ENCODE measurements around the gene MCFD2.

MCFD2 gene

DNA sequence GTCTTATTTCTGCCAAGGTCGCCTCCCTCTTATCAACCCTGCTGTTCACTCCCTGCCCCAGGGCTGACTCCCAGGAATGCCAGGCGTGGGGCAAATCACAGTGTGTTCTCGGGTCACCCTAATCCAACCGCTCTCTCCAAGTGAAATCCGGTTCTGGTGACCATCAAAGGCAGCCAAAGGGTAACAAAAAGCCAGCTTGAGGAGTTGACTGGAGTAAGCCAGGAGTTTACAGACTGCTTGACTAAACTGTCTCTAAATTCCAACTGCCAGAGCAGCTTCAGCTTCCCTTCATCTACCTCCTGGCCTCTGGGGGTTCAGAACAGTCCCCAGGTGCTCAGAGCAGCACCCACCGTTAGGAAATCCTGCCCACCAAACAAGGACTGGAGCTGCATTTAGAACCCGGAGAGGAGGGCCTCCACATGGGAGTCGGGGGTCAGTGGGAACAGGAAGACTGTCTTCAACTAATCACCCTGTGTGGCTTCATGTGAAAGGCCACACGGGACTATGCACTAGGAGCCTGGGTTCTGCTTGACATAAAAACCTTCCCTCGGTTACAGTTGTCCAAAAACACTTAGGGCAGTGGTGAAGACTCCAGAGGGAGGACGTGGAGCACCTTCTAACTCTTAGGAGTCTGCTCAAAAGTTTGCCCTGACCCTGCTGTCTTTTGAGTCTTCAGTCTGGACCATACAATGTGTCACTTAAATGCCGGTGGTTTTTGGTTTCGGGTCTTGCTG is 24.2 kb upstream of the MCFD2 start:
- Histone ChIP-seq H3K27ac (ENCODE audit: low read depth, low read length) (peak overlapping the region; percentile 85), H3K9ac (ENCODE audit: low read depth in 1 of 2, low read length in 2 of 2) (peak overlapping the region; percentile 75 to 82), H3K36me3 (ENCODE audit: control insufficient read depth in 1 of 2, insufficient read depth in 2 of 2, low read length in 2 of 2) (no peaks in the 10 kb centered on the region), H3K9me3 (ENCODE audit: control insufficient read depth in 1 of 2, low read length in 2 of 2) (no peaks in the 10 kb centered on the region), H3K4me1 (ENCODE audit: control insufficient read depth in 1 of 2, insufficient read depth in 2 of 2, low read length in 2 of 2) (peaks cover 26 to 36% of the 10 kb centered on the region in 2 donors), H3K4me3 (ENCODE audit: low read depth in 1 of 2, low read length in 2 of 2) (peak overlapping the region; percentile 67 to 75), H3K27me3 (ENCODE audit: control insufficient read depth in 1 of 2, insufficient read depth in 2 of 2, low read length in 2 of 2) (no peaks in the 10 kb centered on the region)

DNA sequence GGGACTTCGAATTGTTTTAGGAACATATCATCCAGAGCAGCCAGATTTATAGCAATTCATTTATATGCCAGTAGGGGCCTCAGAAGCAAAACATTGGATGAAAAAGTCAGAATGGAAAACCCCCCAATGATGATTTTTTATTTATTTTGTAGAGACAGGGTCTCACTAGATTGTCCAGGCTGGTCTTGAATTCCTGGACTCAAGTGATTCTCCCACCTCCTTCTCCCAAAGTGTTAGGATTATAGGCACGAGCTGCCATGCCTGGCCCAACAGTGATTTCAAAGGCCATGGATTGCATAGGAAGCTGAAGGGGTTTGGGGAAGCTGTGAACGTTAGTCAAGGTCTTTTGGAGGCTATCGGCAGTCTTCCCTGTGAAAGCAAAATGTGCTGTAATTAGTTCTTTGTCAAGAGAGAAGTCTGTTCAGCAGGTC is 21.9 kb upstream of the MCFD2 start:
- H3K9ac ChIP-seq (ENCODE audit: low read depth in 1 of 2, low read length in 2 of 2) = no peak overlapping the region
- H3K27me3 ChIP-seq (ENCODE audit: control insufficient read depth in 1 of 2, insufficient read depth in 2 of 2, low read length in 2 of 2) = no peaks in the 10 kb centered on the region
- H3K27ac ChIP-seq (ENCODE audit: low read depth, low read length) = no peak overlapping the region
- no peaks in the 10 kb centered on the region for H3K36me3 ChIP-seq (ENCODE audit: control insufficient read depth in 1 of 2, insufficient read depth in 2 of 2, low read length in 2 of 2)
- H3K9me3 ChIP-seq (ENCODE audit: control insufficient read depth in 1 of 2, low read length in 2 of 2) = no peaks in the 10 kb centered on the region
- no peak overlapping the region for H3K4me3 ChIP-seq (ENCODE audit: low read depth in 1 of 2, low read length in 2 of 2)
- H3K4me1 ChIP-seq (ENCODE audit: control insufficient read depth in 1 of 2, insufficient read depth in 2 of 2, low read length in 2 of 2) = peaks cover 13 to 22% of the 10 kb centered on the region in 2 donors

DNA sequence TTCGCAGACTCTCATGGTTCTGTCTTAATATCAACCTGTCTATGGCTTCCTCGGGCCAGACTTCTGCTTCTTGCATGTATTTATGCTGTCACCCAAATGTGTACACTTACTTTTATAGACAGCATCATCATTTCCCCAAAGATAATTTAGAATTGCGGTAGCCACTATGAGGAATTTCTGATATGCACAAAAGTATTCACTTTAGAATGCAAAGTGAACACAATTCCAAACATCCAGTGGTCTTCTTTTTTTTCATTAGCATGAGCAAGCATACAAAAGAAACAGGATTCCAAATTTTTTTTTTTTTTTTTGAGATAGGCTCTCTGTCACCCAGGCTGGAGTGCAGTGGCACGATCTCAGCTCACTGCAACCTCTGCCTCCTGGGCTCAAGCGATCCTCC is 21.0 kb upstream of the MCFD2 start:
- no peaks in the 10 kb centered on the region for H3K36me3 ChIP-seq (ENCODE audit: control insufficient read depth in 1 of 2, insufficient read depth in 2 of 2, low read length in 2 of 2)
- H3K4me1 ChIP-seq (ENCODE audit: control insufficient read depth in 1 of 2, insufficient read depth in 2 of 2, low read length in 2 of 2) = peaks cover 12 to 15% of the 10 kb centered on the region in 2 donors
- no peak overlapping the region for H3K4me3 ChIP-seq (ENCODE audit: low read depth in 1 of 2, low read length in 2 of 2)
- H3K9ac ChIP-seq (ENCODE audit: low read depth in 1 of 2, low read length in 2 of 2) = no peak overlapping the region
- H3K27ac ChIP-seq (ENCODE audit: low read depth, low read length) = no peak overlapping the region
- no peaks in the 10 kb centered on the region for H3K27me3 ChIP-seq (ENCODE audit: control insufficient read depth in 1 of 2, insufficient read depth in 2 of 2, low read length in 2 of 2)
- no peaks in the 10 kb centered on the region for H3K9me3 ChIP-seq (ENCODE audit: control insufficient read depth in 1 of 2, low read length in 2 of 2)

DNA sequence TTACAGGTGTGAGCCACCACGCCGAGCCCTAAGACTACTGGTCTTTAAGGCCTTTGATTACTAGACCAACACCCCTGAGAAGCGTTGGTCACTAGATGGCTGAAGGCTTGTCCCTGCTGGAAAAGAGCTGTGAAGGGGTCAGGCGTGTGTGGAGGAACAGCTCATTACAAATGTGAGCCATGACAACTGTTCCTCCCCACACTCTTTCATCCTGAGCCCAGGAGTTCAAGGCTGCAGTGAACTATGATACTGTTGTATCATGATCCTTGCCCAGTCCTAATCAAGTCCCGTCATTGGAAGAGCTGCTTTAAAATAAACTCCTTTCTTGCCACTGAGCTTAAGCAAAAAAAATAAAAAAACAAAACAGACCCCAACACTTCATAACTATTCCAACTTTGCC is 19.5 kb upstream of the MCFD2 start:
- H3K36me3 ChIP-seq (ENCODE audit: control insufficient read depth in 1 of 2, insufficient read depth in 2 of 2, low read length in 2 of 2) = no peaks in the 10 kb centered on the region
- H3K9ac ChIP-seq (ENCODE audit: low read depth in 1 of 2, low read length in 2 of 2) = no peak overlapping the region
- peaks cover 8 to 10% of the 10 kb centered on the region in 2 donors for H3K4me1 ChIP-seq (ENCODE audit: control insufficient read depth in 1 of 2, insufficient read depth in 2 of 2, low read length in 2 of 2)
- H3K4me3 ChIP-seq (ENCODE audit: low read depth in 1 of 2, low read length in 2 of 2) = no peak overlapping the region
- no peaks in the 10 kb centered on the region for H3K9me3 ChIP-seq (ENCODE audit: control insufficient read depth in 1 of 2, low read length in 2 of 2)
- no peaks in the 10 kb centered on the region for H3K27me3 ChIP-seq (ENCODE audit: control insufficient read depth in 1 of 2, insufficient read depth in 2 of 2, low read length in 2 of 2)
- no peak overlapping the region for H3K27ac ChIP-seq (ENCODE audit: low read depth, low read length)

DNA sequence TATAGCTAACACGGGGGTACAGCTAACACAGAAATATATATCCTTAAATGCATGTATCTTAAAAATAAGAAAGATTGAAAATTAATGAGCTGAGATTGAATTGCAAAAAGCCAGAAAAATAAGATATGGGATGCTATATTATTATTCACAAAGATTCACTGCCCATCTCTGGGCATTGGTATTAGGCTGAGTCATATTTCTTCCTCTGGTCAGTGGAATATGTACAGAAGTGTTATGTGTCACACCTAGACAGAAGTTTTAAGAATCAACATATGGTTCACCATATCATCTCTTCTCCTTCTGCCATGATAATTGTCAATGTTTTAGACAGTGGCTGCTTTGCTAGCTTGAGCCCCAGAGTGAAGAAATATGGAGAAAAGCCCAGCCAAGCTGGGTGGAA is 14.0 kb upstream of the MCFD2 start:
- Histone ChIP-seq H3K9ac (ENCODE audit: low read depth in 1 of 2, low read length in 2 of 2) (no peak overlapping the region), H3K27me3 (ENCODE audit: control insufficient read depth in 1 of 2, insufficient read depth in 2 of 2, low read length in 2 of 2) (no peaks in the 10 kb centered on the region), H3K4me3 (ENCODE audit: low read depth in 1 of 2, low read length in 2 of 2) (no peak overlapping the region), H3K36me3 (ENCODE audit: control insufficient read depth in 1 of 2, insufficient read depth in 2 of 2, low read length in 2 of 2) (peaks cover 0 to 3% of the 10 kb centered on the region in 2 donors), H3K27ac (ENCODE audit: low read depth, low read length) (no peak overlapping the region), H3K4me1 (ENCODE audit: control insufficient read depth in 1 of 2, insufficient read depth in 2 of 2, low read length in 2 of 2) (no peaks in the 10 kb centered on the region), H3K9me3 (ENCODE audit: control insufficient read depth in 1 of 2, low read length in 2 of 2) (no peaks in the 10 kb centered on the region)

DNA sequence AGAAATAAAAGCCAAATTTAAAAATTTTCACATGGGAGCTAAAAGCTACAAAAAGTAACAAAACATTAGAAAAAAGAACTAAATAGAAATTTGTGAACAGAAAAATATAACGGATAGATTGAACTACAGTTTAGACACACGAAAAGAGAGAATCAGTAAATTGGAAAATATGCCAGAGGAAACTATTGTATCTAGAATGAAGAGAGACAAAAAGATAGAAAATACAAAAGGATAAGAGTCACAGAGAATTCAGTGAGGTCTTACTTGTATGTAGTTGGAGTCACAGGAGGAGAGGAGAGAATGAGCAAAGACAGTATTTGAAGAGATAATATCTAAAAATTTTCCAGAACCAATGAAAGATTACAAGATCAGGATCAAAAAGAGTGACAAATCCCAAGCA is 11.3 kb upstream of the MCFD2 start:
- Histone ChIP-seq H3K27me3 (ENCODE audit: control insufficient read depth in 1 of 2, insufficient read depth in 2 of 2, low read length in 2 of 2) (no peaks in the 10 kb centered on the region), H3K36me3 (ENCODE audit: control insufficient read depth in 1 of 2, insufficient read depth in 2 of 2, low read length in 2 of 2) (peaks cover 0 to 3% of the 10 kb centered on the region in 2 donors), H3K4me3 (ENCODE audit: low read depth in 1 of 2, low read length in 2 of 2) (no peak overlapping the region), H3K27ac (ENCODE audit: low read depth, low read length) (no peak overlapping the region), H3K9ac (ENCODE audit: low read depth in 1 of 2, low read length in 2 of 2) (no peak overlapping the region), H3K9me3 (ENCODE audit: control insufficient read depth in 1 of 2, low read length in 2 of 2) (no peaks in the 10 kb centered on the region), H3K4me1 (ENCODE audit: control insufficient read depth in 1 of 2, insufficient read depth in 2 of 2, low read length in 2 of 2) (peaks cover 11 to 13% of the 10 kb centered on the region in 2 donors)

DNA sequence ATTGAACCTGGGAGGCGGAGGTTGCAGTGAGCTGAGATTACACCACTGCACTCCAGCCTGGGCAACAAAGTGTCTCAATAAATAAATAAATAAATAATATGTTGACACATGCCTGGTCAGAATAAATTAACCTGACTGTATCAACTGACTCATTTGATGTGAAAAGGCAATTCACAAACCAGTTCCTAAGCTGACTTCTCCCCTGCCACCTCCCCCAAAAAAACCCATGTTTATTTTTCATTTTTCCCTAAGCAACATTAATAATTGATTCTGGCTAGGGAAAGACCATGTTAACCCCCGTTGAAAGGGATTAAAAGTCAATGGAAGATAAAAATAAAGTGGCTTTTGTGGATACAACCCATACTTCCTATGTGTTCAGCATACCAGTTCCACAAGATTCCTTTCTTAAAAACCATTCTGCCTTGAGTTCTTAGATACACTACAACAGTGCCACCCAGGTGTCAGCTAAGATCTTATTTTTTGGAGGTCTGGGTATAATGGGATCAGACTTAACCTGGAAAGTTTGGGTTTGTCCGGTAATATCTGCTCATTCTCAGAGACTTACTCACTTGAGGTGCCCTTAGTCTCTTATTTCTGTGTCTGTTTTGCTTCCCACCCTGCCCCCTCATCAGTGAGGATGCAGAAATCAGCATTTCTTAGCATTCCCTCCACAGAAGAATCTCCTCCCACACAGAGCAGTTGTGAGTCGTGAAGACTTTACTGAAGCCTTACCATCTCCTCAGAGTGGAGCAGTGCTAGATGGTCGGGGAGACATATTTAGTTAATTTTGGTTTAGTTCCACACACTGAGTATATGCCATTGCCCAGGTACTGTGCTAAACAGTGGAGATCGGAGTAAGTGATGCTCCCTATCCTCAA is 10.1 kb upstream of the MCFD2 start:
- no peaks in the 10 kb centered on the region for H3K27me3 ChIP-seq (ENCODE audit: control insufficient read depth in 1 of 2, insufficient read depth in 2 of 2, low read length in 2 of 2)
- H3K9me3 ChIP-seq (ENCODE audit: control insufficient read depth in 1 of 2, low read length in 2 of 2) = no peaks in the 10 kb centered on the region
- H3K4me3 ChIP-seq (ENCODE audit: low read depth in 1 of 2, low read length in 2 of 2) = no peak overlapping the region
- peaks cover 0 to 3% of the 10 kb centered on the region in 2 donors for H3K36me3 ChIP-seq (ENCODE audit: control insufficient read depth in 1 of 2, insufficient read depth in 2 of 2, low read length in 2 of 2)
- no peak overlapping the region for H3K9ac ChIP-seq (ENCODE audit: low read depth in 1 of 2, low read length in 2 of 2)
- peaks cover 11 to 13% of the 10 kb centered on the region in 2 donors for H3K4me1 ChIP-seq (ENCODE audit: control insufficient read depth in 1 of 2, insufficient read depth in 2 of 2, low read length in 2 of 2)
- no peak overlapping the region for H3K27ac ChIP-seq (ENCODE audit: low read depth, low read length)

DNA sequence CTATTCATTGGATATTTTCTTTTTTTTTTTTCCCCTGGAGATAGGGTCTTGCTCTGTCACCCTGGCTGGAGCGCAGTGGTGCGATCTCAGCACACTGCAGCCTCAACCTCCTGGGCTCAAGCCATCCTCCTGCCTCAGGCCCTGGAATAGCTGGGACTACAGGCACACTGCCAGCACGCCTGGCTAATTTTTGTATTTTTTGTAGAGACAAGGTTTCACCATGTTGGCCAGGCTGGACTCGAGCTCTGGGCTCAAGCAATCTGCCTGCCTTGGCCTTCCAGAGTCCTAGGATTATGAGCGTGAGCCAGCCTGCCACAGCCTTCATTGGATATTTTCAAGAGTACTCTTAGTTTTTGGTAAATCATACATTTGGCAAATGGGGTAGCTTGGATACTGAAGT is 9.0 kb upstream of the MCFD2 start:
- no peak overlapping the region for H3K27ac ChIP-seq (ENCODE audit: low read depth, low read length)
- peaks cover 11 to 13% of the 10 kb centered on the region in 2 donors for H3K4me1 ChIP-seq (ENCODE audit: control insufficient read depth in 1 of 2, insufficient read depth in 2 of 2, low read length in 2 of 2)
- no peak overlapping the region for H3K4me3 ChIP-seq (ENCODE audit: low read depth in 1 of 2, low read length in 2 of 2)
- H3K9ac ChIP-seq (ENCODE audit: low read depth in 1 of 2, low read length in 2 of 2) = no peak overlapping the region
- H3K9me3 ChIP-seq (ENCODE audit: control insufficient read depth in 1 of 2, low read length in 2 of 2) = no peaks in the 10 kb centered on the region
- H3K36me3 ChIP-seq (ENCODE audit: control insufficient read depth in 1 of 2, insufficient read depth in 2 of 2, low read length in 2 of 2) = peaks cover 0 to 3% of the 10 kb centered on the region in 2 donors
- H3K27me3 ChIP-seq (ENCODE audit: control insufficient read depth in 1 of 2, insufficient read depth in 2 of 2, low read length in 2 of 2) = no peaks in the 10 kb centered on the region

DNA sequence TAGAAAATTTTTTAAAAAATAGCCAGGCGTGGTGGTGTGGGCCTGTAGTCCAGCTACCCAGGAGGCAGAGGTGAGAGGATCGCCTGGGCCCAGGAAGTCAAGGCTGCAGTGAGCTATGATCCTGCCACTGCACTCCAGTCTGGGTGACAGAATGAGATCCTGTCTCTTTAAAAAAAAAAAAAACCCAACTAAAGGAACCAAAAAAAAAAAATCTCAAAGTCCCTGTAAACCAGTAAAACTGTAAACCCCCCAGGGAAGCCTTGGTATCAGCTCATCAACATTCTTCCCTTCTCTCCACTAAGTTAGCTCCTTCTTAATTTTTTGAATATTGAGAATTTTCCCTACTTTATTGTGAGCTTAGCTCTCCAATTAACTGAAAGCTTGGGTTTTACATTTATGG is 8.4 kb upstream of the MCFD2 start:
- H3K4me1 ChIP-seq (ENCODE audit: control insufficient read depth in 1 of 2, insufficient read depth in 2 of 2, low read length in 2 of 2) = peaks cover 11 to 13% of the 10 kb centered on the region in 2 donors
- H3K27ac ChIP-seq (ENCODE audit: low read depth, low read length) = no peak overlapping the region
- no peaks in the 10 kb centered on the region for H3K9me3 ChIP-seq (ENCODE audit: control insufficient read depth in 1 of 2, low read length in 2 of 2)
- H3K36me3 ChIP-seq (ENCODE audit: control insufficient read depth in 1 of 2, insufficient read depth in 2 of 2, low read length in 2 of 2) = peaks cover 0 to 3% of the 10 kb centered on the region in 2 donors
- H3K27me3 ChIP-seq (ENCODE audit: control insufficient read depth in 1 of 2, insufficient read depth in 2 of 2, low read length in 2 of 2) = no peaks in the 10 kb centered on the region
- H3K9ac ChIP-seq (ENCODE audit: low read depth in 1 of 2, low read length in 2 of 2) = no peak overlapping the region
- no peak overlapping the region for H3K4me3 ChIP-seq (ENCODE audit: low read depth in 1 of 2, low read length in 2 of 2)

DNA sequence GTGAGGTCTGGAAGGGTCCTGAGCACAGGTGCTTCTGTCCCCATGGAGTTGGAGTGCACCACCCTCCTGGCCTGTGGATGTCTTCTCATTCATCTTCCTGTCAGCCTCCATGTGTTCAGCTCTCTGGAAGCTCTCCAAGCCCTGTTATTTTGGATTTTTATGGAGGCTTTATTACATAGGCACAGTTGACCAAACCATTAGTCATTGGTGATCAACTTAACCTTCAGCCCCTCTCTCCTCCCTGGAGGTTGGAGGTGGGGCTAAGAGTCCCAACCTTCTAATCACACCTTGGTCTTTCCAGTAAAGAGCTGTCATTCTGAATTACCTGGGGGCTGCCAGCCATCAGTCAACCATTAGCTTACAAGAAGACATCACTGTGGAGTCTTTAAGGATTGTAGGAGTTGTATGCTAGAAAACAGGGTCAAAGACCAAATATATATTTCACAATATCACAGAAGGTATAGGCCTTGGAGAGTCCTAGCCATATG is 7.5 kb upstream of the MCFD2 start:
- no peak overlapping the region for H3K4me3 ChIP-seq (ENCODE audit: low read depth in 1 of 2, low read length in 2 of 2)

More for the DNA sequence above, 7.5 kb upstream of the MCFD2 start:
- H3K4me1 ChIP-seq (ENCODE audit: control insufficient read depth in 1 of 2, insufficient read depth in 2 of 2, low read length in 2 of 2) = peaks cover 14 to 19% of the 10 kb centered on the region in 2 donors
- peaks cover 0 to 3% of the 10 kb centered on the region in 2 donors for H3K36me3 ChIP-seq (ENCODE audit: control insufficient read depth in 1 of 2, insufficient read depth in 2 of 2, low read length in 2 of 2)
- no peak overlapping the region for H3K27ac ChIP-seq (ENCODE audit: low read depth, low read length)
- H3K9ac ChIP-seq (ENCODE audit: low read depth in 1 of 2, low read length in 2 of 2) = no peak overlapping the region
- no peaks in the 10 kb centered on the region for H3K9me3 ChIP-seq (ENCODE audit: control insufficient read depth in 1 of 2, low read length in 2 of 2)
- H3K27me3 ChIP-seq (ENCODE audit: control insufficient read depth in 1 of 2, insufficient read depth in 2 of 2, low read length in 2 of 2) = no peaks in the 10 kb centered on the region

All from duodenal mucosa (tissue), 2 donors.